Vagina (tissue), 2 donors: Measurements from ENCODE around the gene FKBP1C.

Experiments used
- POLR2A ChIP-seq, 2 donors: fragments of 450-650 bp; IDR thresholded peaks; one replicate each; pipeline ENCODE4 v1.6.1; 2017; ENCODE audit warnings: antibody characterized with exemption in 2 of 2, mild to moderate bottlenecking in 2 of 2, moderate library complexity in 2 of 2
- POLR2AphosphoS5 ChIP-seq, 2 donors: sonication (generic); formaldehyde crosslinking; IDR thresholded peaks; one replicate each; pipeline ENCODE4 v1.9.0; 2017; ENCODE audit warnings: antibody characterized with exemption in 2 of 2, mild to moderate bottlenecking in 2 of 2, low read depth in 1 of 2; ENCODE audit not compliant: insufficient read depth in 1 of 2
- TF ChIP-seq, protein P1 (sequence below), 3 experiments: fragments of 450-650 bp in 2 of 3; fragments of 200-600 bp in 1 of 3; sonication (generic) in 1 of 3; IDR thresholded peaks; one replicate each; pipeline ENCODE4 v1.5.1; 2017 to 2019; ENCODE audit warnings: antibody characterized with exemption in 3 of 3, mild to moderate bottlenecking in 2 of 3, moderate library complexity in 2 of 3

DNA sequence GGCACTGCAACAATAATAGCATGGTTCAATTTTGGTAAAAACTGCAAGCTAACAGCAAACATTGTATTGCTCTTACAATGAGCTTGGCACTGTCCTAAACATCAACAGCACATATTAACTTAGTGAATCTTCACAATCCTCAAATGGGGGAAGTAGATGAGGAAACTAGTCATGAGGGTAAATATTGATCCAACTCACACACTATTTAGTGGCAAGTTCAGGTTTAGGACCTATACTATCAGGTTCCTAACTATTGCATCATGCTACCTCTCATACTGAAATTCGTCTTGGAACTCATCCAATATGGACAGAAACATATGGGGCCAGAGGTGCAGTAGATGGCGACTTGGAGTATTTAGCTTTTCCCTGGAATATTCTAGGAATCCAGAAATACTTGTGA is 34.2 kb downstream of the FKBP1C start:
- TF ChIP-seq POLR2A (IDR thresholded peaks at IDR 0.05) (no peak), POLR2AphosphoS5 (IDR thresholded peaks at IDR 0.05; ENCODE audit: insufficient read depth in 1 of 2, low read depth in 1 of 2) (no peak)
- TF ChIP-seq, protein P1, sequence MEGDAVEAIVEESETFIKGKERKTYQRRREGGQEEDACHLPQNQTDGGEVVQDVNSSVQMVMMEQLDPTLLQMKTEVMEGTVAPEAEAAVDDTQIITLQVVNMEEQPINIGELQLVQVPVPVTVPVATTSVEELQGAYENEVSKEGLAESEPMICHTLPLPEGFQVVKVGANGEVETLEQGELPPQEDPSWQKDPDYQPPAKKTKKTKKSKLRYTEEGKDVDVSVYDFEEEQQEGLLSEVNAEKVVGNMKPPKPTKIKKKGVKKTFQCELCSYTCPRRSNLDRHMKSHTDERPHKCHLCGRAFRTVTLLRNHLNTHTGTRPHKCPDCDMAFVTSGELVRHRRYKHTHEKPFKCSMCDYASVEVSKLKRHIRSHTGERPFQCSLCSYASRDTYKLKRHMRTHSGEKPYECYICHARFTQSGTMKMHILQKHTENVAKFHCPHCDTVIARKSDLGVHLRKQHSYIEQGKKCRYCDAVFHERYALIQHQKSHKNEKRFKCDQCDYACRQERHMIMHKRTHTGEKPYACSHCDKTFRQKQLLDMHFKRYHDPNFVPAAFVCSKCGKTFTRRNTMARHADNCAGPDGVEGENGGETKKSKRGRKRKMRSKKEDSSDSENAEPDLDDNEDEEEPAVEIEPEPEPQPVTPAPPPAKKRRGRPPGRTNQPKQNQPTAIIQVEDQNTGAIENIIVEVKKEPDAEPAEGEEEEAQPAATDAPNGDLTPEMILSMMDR (IDR thresholded peaks at IDR 0.05): no peak
